Memory B cell (primary cell): ENCODE measurements around the gene MALRD1.

Experiments used
- ATAC-seq: fragments of 150-1000 bp; cut with Tn5 transposase; 2 replicates; pipeline ENCODE4 v1.10.0; 2021; ENCODE audit warnings: low read depth, mild to moderate bottlenecking, moderate library complexity
- DNase-seq, 2 donors: peaks; one replicate each; pipeline ENCODE4 v3.0.0; 2022; ENCODE audit warnings: low spot score in 2 of 2
- H3K27ac Mint-ChIP-seq: one replicate; pipeline ENCODE4 v1.8.0; 2022; ENCODE audit warnings: mild to moderate bottlenecking, moderate library complexity, mixed read lengths
- H3K27me3 Mint-ChIP-seq: one replicate; pipeline ENCODE4 v1.8.0; 2022; ENCODE audit warnings: mixed read lengths
- H3K36me3 Mint-ChIP-seq: one replicate; pipeline ENCODE4 v1.8.0; 2022; ENCODE audit warnings: mild to moderate bottlenecking, mixed read lengths
- H3K4me1 Mint-ChIP-seq: one replicate; pipeline ENCODE4 v1.8.0; 2022; ENCODE audit warnings: mixed read lengths
- H3K4me3 Mint-ChIP-seq: one replicate; pipeline ENCODE4 v1.8.0; 2022; ENCODE audit warnings: mild to moderate bottlenecking, moderate library complexity, mixed read lengths
- H3K9me3 Mint-ChIP-seq: one replicate; pipeline ENCODE4 v1.8.0; 2022; ENCODE audit warnings: mixed read lengths

The MALRD1 gene

DNA sequence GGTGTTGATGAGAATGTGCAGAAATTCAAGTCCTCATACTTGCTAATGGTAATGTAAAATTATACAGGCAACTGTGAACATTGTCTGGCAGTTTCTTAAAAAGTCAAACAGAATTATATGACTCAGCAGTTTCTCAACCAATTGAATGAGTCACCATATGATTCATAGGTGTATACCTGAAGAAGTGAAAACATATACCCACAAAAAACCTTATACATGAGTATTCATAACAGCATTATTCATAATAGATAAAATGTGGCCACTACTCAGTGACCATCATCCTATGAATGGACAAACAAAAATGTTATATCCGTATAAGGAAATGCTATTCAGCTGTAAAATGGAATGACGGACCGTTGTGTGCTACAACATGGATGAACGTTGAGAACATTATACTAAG is 253.5 kb downstream of the MALRD1 start:
- DNase-seq (no peak), ATAC-seq (no peak)
- Mint-ChIP-seq H3K4me1 (no peaks in the 10 kb centered on the region), H3K36me3 (no peaks in the 10 kb centered on the region), H3K27ac (no peak overlapping the region), H3K9me3 (peaks cover 8% of the 10 kb centered on the region), H3K4me3 (no peak overlapping the region), H3K27me3 (no peaks in the 10 kb centered on the region)

DNA sequence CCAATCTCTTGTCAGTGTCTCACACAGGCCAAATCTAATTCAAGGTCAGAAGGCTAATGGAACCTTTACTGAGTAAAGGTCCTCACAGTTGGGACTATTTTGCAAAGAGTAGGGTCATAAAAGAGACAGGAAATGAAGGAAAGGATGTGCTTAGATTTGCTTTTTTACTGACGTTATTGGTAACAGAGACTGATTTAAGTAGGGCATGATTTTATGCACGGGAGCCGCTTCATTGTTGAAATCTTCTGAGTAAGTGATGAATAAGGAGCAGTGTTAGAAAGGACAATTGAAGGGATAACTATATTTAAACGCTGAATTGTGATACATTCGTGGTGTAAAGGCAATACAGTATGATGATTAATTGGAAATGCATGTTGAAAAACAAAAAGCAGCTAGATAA is 261.5 kb downstream of the MALRD1 start:
- no peaks in the 10 kb centered on the region for H3K27me3 Mint-ChIP-seq
- ATAC-seq (no peak), DNase-seq (no peak)
- H3K9me3 Mint-ChIP-seq: peaks cover 3% of the 10 kb centered on the region
- no peaks in the 10 kb centered on the region for H3K4me1 Mint-ChIP-seq
- H3K4me3 Mint-ChIP-seq: no peak overlapping the region
- no peaks in the 10 kb centered on the region for H3K36me3 Mint-ChIP-seq
- no peak overlapping the region for H3K27ac Mint-ChIP-seq

DNA sequence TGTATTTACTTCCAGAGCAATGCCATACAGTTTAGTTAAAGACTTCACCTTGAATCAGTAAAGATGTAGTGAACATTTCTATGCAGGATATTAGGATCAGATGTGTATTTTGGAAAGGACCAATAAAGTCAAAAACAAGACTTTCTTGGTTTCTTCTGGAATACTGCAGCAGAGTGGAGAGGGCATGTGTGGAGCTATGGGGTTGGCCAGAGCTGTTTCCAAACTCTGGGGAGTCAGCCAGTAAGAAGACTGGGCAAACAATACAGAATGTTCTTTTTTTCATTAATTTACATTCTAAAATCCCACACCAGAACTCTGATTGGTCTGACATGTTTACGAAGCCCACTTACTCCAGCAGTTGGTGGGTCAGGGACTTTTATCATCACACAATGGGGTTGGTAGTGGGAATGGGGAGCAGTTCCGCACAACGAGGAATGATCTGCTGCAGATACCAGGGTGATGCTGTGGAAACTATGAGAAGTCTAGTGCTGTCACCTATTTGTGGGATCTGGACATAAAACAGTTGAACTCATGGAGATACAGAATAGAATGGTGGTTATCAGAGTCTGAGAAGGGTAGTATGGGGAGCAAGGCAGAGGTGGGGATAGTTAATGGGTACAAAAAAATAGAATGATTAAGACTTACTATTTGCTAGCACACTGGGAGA is 267.7 kb downstream of the MALRD1 start:
- H3K9me3 Mint-ChIP-seq: no peaks in the 10 kb centered on the region
- no peak for ATAC-seq
- no peaks in the 10 kb centered on the region for H3K27me3 Mint-ChIP-seq

DNA sequence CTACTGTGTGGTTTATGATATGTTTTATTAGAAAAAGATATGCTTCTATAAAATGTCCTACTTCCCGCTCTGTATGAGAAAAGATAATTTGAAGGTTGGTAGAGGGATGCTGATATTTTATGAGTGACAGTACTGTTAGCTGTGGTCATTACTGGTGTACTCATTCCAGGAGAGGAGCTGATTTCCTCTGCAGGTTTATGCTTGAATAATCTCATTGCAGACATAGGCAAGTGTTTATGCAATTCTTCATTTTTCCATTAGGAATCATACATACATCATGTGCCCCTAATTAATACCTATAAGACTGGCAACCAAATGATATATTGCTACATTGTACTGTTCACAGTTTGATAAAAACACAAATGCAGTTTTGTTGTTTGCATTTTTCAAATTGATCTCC is 269.4 kb downstream of the MALRD1 start:
- Mint-ChIP-seq H3K9me3 (no peaks in the 10 kb centered on the region), H3K36me3 (no peaks in the 10 kb centered on the region), H3K27ac (no peak overlapping the region), H3K4me1 (no peaks in the 10 kb centered on the region), H3K4me3 (no peak overlapping the region), H3K27me3 (no peaks in the 10 kb centered on the region)
- DNase-seq (no peak), ATAC-seq (no peak)

More for the DNA sequence above, 267.7 kb downstream of the MALRD1 start:
- no peak overlapping the region for H3K4me3 Mint-ChIP-seq
- H3K4me1 Mint-ChIP-seq: no peaks in the 10 kb centered on the region
- no peak overlapping the region for H3K27ac Mint-ChIP-seq
- H3K36me3 Mint-ChIP-seq: no peaks in the 10 kb centered on the region
- DNase-seq: no peak

DNA sequence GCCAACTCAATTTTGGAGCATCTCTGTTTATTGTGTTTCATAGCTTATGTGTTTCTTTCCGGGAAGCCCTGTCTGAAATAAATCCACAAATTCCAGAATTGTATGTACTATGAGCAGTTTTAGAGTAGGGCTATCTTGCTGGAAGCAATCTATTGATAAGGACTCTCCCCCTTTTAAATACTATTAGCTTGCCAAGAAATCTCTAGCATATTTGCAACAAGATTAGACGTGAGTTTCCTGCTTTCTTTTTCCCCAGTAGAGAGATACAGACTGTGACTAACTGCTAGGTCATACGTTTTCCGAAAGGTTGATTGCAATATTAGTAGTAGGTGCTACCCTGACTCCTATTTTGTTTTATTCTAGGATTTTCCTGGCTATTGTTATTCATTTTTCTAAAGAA is 277.0 kb downstream of the MALRD1 start:
- no peak overlapping the region for H3K4me3 Mint-ChIP-seq
- no peaks in the 10 kb centered on the region for H3K4me1 Mint-ChIP-seq
- ATAC-seq (no peak), DNase-seq (no peak)
- H3K9me3 Mint-ChIP-seq: no peaks in the 10 kb centered on the region
- H3K27ac Mint-ChIP-seq: no peak overlapping the region
- no peaks in the 10 kb centered on the region for H3K36me3 Mint-ChIP-seq
- H3K27me3 Mint-ChIP-seq: no peaks in the 10 kb centered on the region

DNA sequence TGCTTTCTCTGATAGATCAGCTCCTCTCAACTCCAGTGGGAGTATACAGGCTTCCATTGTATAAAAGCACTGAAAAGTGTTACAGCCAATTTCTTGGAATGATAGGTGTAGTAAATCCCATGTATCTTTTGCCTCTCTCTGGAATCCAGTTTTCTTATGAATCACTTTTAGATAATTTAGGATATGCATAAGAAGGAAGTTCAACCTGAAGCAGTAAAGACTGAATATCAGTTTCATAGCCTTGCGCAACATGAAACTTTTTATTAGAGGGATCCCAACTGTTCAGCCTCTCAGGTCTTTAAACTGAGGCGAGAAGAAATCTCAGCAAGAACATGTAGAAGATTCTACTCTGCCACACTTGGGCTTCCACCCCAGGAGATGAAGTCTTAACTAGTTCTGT is 280.0 kb downstream of the MALRD1 start:
- H3K9me3 Mint-ChIP-seq: no peaks in the 10 kb centered on the region
- ATAC-seq: no peak
- H3K27me3 Mint-ChIP-seq: no peaks in the 10 kb centered on the region
- no peak overlapping the region for H3K27ac Mint-ChIP-seq
- no peaks in the 10 kb centered on the region for H3K36me3 Mint-ChIP-seq
- no peaks in the 10 kb centered on the region for H3K4me1 Mint-ChIP-seq
- no peak overlapping the region for H3K4me3 Mint-ChIP-seq
- no peak for DNase-seq

DNA sequence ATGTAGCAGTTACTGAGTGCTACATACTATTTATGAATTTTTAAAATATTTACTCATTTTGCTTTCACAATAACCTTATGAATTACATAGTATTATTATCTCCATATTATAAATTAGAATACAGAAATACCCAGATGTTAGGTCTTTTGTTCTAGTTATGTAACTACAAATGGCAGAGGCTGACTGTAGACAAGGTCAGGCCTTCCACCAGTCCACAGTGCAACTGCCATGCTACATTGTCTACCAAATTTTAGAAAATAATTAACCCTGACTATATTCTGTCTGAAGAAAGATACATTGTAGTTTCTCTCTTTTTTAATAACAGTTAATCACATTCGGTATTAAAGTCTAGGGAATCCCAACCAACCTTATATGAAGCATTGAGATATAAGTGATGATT is 280.9 kb downstream of the MALRD1 start:
- ATAC-seq: no peak
- Mint-ChIP-seq H3K27me3 (no peaks in the 10 kb centered on the region), H3K9me3 (no peaks in the 10 kb centered on the region), H3K4me1 (no peaks in the 10 kb centered on the region), H3K27ac (no peak overlapping the region), H3K36me3 (no peaks in the 10 kb centered on the region), H3K4me3 (no peak overlapping the region)
- DNase-seq: no peak

DNA sequence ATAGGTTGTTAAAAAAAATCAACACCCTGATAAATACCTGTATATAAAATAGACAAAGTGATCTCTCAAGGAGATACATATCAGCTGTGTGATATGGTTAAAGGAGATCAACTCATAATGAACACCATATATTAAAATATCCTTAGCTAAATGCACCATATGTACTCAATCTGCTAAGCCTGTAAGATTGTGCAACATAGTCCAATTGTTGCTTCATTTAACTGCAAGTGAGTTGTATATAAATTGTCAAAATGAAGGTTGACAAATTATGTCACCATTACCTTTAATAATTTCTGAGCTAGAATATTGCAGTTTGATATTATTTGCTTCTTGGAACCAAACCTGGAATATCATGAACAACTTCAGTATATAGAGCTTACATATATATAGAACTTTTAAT is 283.7 kb downstream of the MALRD1 start:
- H3K27me3 Mint-ChIP-seq: no peaks in the 10 kb centered on the region
- no peaks in the 10 kb centered on the region for H3K4me1 Mint-ChIP-seq
- no peak overlapping the region for H3K27ac Mint-ChIP-seq
- peaks cover 2% of the 10 kb centered on the region for H3K9me3 Mint-ChIP-seq
- no peak overlapping the region for H3K4me3 Mint-ChIP-seq
- H3K36me3 Mint-ChIP-seq: no peaks in the 10 kb centered on the region
- no peak for DNase-seq
- ATAC-seq: no peak

DNA sequence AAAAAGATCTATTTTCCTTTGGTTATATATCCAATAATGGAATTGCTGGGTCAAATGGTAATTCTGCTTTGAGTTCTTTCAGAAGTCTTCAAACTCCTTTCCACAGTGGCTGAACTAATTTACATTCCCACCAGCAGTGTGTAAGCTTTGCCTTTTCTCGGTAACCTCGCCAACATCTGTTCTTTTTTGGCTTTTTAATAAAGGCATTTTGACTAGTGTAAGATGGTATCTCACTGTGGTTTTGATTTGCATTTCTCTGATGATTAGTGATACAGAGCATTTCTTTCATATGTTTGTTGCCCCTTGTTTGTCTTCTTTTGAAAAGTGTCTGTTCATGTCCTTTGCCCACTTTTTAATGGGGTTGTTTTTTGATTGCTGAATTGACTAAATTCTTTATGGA is 285.0 kb downstream of the MALRD1 start:
- H3K9me3 Mint-ChIP-seq: peaks cover 3% of the 10 kb centered on the region
- no peak for DNase-seq
- H3K27ac Mint-ChIP-seq: no peak overlapping the region
- no peak overlapping the region for H3K4me3 Mint-ChIP-seq
- ATAC-seq: no peak
- no peaks in the 10 kb centered on the region for H3K36me3 Mint-ChIP-seq
- no peaks in the 10 kb centered on the region for H3K27me3 Mint-ChIP-seq
- H3K4me1 Mint-ChIP-seq: no peaks in the 10 kb centered on the region

DNA sequence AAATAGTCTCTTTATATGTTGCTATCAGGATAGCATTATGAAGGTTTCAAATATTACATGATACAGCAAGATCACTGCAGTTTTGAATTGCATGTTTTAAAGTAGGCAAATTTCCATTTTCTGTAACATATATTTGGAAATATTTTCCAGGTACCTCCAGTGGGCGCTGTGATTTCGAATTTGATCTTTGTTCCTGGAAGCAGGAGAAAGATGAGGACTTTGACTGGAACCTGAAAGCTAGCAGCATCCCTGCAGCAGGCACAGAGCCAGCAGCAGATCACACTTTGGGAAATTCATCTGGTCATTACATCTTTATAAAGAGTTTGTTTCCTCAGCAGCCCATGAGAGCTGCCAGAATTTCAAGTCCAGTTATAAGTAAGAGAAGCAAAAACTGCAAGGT is 299.0 kb downstream of the MALRD1 start:
- DNase-seq: no peak
- no peak overlapping the region for H3K27ac Mint-ChIP-seq
- no peak overlapping the region for H3K4me3 Mint-ChIP-seq
- no peaks in the 10 kb centered on the region for H3K36me3 Mint-ChIP-seq
- H3K9me3 Mint-ChIP-seq: no peaks in the 10 kb centered on the region
- no peaks in the 10 kb centered on the region for H3K27me3 Mint-ChIP-seq
- H3K4me1 Mint-ChIP-seq: no peaks in the 10 kb centered on the region
- ATAC-seq: no peak

DNA sequence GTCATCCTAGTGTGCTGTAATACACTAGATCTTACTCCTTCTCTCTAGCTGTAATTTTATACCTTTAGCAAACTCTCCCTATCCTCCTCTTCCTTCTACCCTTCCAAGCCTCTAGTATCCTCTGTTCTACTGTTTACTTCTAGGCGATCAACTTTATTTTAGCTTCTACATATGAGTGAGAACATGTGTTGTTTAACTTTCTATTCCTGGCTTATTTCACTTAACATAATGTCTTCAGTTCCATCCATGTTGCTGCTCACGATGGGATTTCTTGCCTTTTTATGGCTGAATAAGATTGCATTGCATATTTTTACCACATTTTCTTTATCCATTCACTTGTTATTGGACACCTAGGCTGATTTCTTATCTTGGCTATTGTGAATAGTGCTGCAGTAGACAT is 318.6 kb downstream of the MALRD1 start:
- H3K36me3 Mint-ChIP-seq: no peaks in the 10 kb centered on the region
- no peaks in the 10 kb centered on the region for H3K27me3 Mint-ChIP-seq
- peaks cover 3% of the 10 kb centered on the region for H3K9me3 Mint-ChIP-seq
- H3K4me3 Mint-ChIP-seq: no peak overlapping the region
- no peak overlapping the region for H3K27ac Mint-ChIP-seq
- no peaks in the 10 kb centered on the region for H3K4me1 Mint-ChIP-seq
- no peak for DNase-seq
- ATAC-seq: no peak

DNA sequence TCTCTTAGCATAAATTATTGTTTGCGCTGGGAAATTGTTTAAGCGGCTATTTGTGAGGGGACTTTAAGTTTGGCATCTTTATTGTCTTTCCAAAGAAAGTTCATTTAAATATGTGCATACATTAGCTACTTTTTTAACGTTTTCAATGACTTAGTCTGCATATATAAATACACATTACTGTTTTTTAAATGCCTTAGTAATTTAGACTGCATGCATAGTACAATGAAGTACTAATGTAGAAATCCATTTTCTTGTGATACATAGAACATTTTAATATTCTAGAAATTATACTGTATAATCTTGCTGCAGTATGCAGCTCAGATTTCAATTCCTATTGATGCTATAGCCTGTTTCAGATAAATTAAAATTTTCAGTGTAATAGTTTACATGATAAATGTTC is 325.4 kb downstream of the MALRD1 start:
- H3K27me3 Mint-ChIP-seq: no peaks in the 10 kb centered on the region
- H3K27ac Mint-ChIP-seq: no peak overlapping the region
- ATAC-seq (no peak), DNase-seq (no peak)
- H3K4me3 Mint-ChIP-seq: no peak overlapping the region
- H3K9me3 Mint-ChIP-seq: peaks cover 1% of the 10 kb centered on the region
- H3K4me1 Mint-ChIP-seq: no peaks in the 10 kb centered on the region
- no peaks in the 10 kb centered on the region for H3K36me3 Mint-ChIP-seq

DNA sequence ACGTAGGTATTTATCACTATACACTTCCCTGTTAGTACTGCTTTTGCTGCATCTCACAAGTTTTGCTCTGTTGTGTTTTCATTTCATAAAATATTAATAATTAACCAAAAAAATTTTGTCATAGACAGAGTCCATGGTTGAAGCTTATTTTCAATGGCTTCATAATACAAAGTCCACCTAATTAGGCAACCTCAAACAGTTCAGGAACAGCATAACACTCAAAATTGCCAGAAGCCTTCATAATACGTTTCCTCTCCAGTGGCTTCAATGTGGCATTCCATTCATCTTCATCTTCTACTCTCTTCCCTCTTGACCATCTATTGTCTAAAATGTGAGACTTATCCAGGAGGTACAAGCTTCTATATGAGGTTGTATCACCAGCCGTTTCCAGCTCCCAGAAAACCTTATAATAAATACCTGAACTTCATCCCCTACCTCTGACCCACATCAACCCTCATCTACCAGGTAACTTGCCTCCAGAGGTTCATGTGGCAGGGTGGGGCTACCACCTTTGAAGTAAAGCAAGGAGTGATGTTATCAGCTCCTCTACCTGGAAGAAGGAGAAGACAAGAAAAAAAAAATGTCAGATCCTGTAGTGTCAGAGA is 337.3 kb downstream of the MALRD1 start:
- Mint-ChIP-seq H3K27me3 (no peaks in the 10 kb centered on the region), H3K4me1 (no peaks in the 10 kb centered on the region), H3K36me3 (no peaks in the 10 kb centered on the region), H3K9me3 (peaks cover 9% of the 10 kb centered on the region), H3K4me3 (no peak overlapping the region), H3K27ac (no peak overlapping the region)
- no peak for ATAC-seq
- no peak for DNase-seq

DNA sequence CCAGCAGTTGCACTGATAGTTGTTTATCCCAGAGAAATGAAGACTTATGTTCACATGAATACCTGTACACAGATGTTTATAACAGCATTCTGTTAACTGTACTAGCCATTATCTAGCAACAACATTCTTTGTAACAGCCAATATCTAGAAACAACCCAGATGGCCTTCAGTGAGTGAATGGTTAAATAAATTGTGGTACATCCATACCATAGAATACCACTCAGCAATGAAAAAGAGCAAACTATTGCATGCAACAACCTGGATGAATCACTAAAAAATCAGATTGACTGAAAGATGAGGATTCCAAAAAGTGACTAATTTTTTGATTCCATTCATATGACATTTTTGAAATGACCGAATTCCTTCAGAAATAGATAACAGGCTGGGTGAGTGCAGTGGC is 360.3 kb downstream of the MALRD1 start:
- DNase-seq (no peak), ATAC-seq (no peak)
- H3K4me3 Mint-ChIP-seq: no peak overlapping the region
- no peak overlapping the region for H3K27ac Mint-ChIP-seq
- no peaks in the 10 kb centered on the region for H3K27me3 Mint-ChIP-seq
- no peaks in the 10 kb centered on the region for H3K36me3 Mint-ChIP-seq
- H3K9me3 Mint-ChIP-seq: peaks cover 1% of the 10 kb centered on the region
- H3K4me1 Mint-ChIP-seq: no peaks in the 10 kb centered on the region

DNA sequence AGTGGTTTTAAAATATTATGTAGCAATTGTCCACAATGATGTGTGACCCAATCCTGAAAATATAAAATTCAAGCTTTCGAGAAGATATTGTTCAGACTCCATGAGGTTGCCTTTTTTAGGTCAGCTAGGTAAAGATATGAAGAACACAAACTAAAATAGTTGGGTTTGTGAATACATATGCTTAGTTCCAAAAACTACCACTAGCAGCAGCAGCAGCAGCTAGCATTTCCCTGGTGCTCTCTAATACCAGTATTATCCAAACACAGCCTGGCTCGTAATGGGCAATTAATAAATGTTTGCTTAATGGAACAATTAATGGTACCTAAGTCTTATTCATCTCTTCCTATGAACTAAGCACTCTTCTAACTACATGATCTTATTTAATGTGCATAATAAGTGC is 362.5 kb downstream of the MALRD1 start:
- Mint-ChIP-seq H3K27me3 (no peaks in the 10 kb centered on the region), H3K36me3 (no peaks in the 10 kb centered on the region), H3K9me3 (peaks cover 1% of the 10 kb centered on the region), H3K27ac (no peak overlapping the region), H3K4me1 (no peaks in the 10 kb centered on the region), H3K4me3 (no peak overlapping the region)
- DNase-seq (no peak), ATAC-seq (no peak)
